SU-DHL-6 (cell line): ENCODE data around the gene RAB8A.
"Not testable (repeated sequence)": the region's sequence is repeated elsewhere in the genome, so short reads cannot be mapped to it uniquely, and the experiment has no call there.

Source experiments
- H2AFZ ChIP-seq: fragments of 200-600 bp; sonication (generic); 2 replicates; pipeline ENCODE4 v1.6.1; 2014; ENCODE audit warnings: low read depth, mild to moderate bottlenecking, moderate library complexity, mixed read lengths, antibody characterized with exemption, low read length; ENCODE audit not compliant: severe bottlenecking
- H3F3A ChIP-seq: fragments of 200-600 bp; shearing (Covaris generic); 2 replicates; pipeline ENCODE4 v1.6.0; 2016; ENCODE audit warnings: antibody characterized with exemption, mild to moderate bottlenecking; ENCODE audit not compliant: insufficient read depth
- H3K27ac ChIP-seq: fragments of 200-600 bp; sonication (generic); 2 replicates; pipeline ENCODE4 v1.5.1; 2016; ENCODE audit warnings: low read depth, mild to moderate bottlenecking, low read length, moderate library complexity, mixed read lengths
- H3K27me3 ChIP-seq: fragments of 200-600 bp; sonication (generic), shearing (Covaris generic); 2 replicates; pipeline ENCODE4 v1.6.0; 2014; ENCODE audit warnings: mild to moderate bottlenecking, low read length
- H3K36me3 ChIP-seq: fragments of 200-600 bp; sonication (generic); 2 replicates; pipeline ENCODE4 v1.6.1; 2014; ENCODE audit warnings: mild to moderate bottlenecking, low read length, mixed read lengths
- H3K4me2 ChIP-seq: fragments of 300-600, 200-600 bp; shearing (Covaris generic), sonication (generic); 2 replicates; pipeline ENCODE4 v1.6.0; 2014; ENCODE audit warnings: low read length, low read depth, mild to moderate bottlenecking; ENCODE audit not compliant: poor library complexity, severe bottlenecking
- H3K4me3 ChIP-seq: fragments of 200-600 bp; sonication (generic); 2 replicates; pipeline ENCODE4 v1.5.1; 2014; ENCODE audit warnings: antibody characterized with exemption, low read length, mild to moderate bottlenecking, mixed read lengths; ENCODE audit not compliant: insufficient read depth, poor library complexity, severe bottlenecking
- H3K79me2 ChIP-seq: fragments of 200-600 bp; sonication (generic); 2 replicates; pipeline ENCODE4 v1.6.1; 2014; ENCODE audit warnings: mild to moderate bottlenecking, low read length, moderate library complexity; ENCODE audit not compliant: insufficient read depth
- H3K9ac ChIP-seq: fragments of 200-600 bp; sonication (generic); 2 replicates; pipeline ENCODE4 v1.7.0; 2014; ENCODE audit warnings: mild to moderate bottlenecking, low read length
- H3K9me2 ChIP-seq: fragments of 200-600 bp; sonication (generic); replicated peaks from 2 replicates; pipeline ENCODE4 v1.6.1; 2014; ENCODE audit warnings: low read length; ENCODE audit not compliant: insufficient read depth
- H3K9me3 ChIP-seq: fragments of 200-600 bp; sonication (generic); 2 replicates; pipeline ENCODE4 v1.6.1; 2014; ENCODE audit warnings: low read length, mixed read lengths; ENCODE audit not compliant: insufficient read depth
- H4K20me1 ChIP-seq: fragments of 200-600 bp; sonication (generic); 2 replicates; pipeline ENCODE4 v1.6.1; 2014; ENCODE audit warnings: low read depth, mild to moderate bottlenecking, antibody characterized with exemption, low read length, moderate library complexity, mixed read lengths
- CTCF ChIP-seq: fragments of 200-600 bp; sonication (generic); IDR thresholded peaks from one replicate; pipeline ENCODE4 v1.5.1; 2017; ENCODE audit warnings: antibody characterized with exemption, mild to moderate bottlenecking, low read length, moderate library complexity; ENCODE audit not compliant: insufficient read depth, poor library complexity, severe bottlenecking
- EZH2phosphoT487 ChIP-seq: fragments of 200-600 bp; sonication (generic), shearing (Covaris generic); conservative IDR thresholded peaks from 2 replicates; pipeline ENCODE4 v1.6.1; 2018; ENCODE audit warnings: mild to moderate bottlenecking, antibody characterized with exemption, low read length, moderate library complexity, mixed read lengths

RAB8A gene

GRCh38 chr19:16098821-16099220, 12.9 kb upstream of the RAB8A start:
- H3K9ac ChIP-seq = no peak overlapping the region
- H3K4me2 ChIP-seq = no peak overlapping the region
- H3K9me2 ChIP-seq = no peaks in the 10 kb centered on the region
- 0 out of 2 replicates have a peak, but pooled peaks cover 5% of the 10 kb centered on the region for H3F3A ChIP-seq
- TF ChIP-seq CTCF (no peak), EZH2phosphoT487 (no peak)
- H2AFZ ChIP-seq = no peak overlapping the region
- no peak overlapping the region for H3K27ac ChIP-seq
- H3K9me3 ChIP-seq = no peaks in the 10 kb centered on the region
- peaks cover 15% of the 10 kb centered on the region; the same call in 1 of the 2 replicates for H3K36me3 ChIP-seq
- no peaks in the 10 kb centered on the region for H4K20me1 ChIP-seq
- H3K27me3 ChIP-seq = no peaks in the 10 kb centered on the region
- H3K79me2 ChIP-seq = no peaks in the 10 kb centered on the region
- no peak overlapping the region for H3K4me3 ChIP-seq

- not testable (repeated sequence) for H3K27ac ChIP-seq, H2AFZ ChIP-seq
- H3K36me3 ChIP-seq = peaks cover 15% of the 10 kb centered on the region; the same call in 1 of the 2 replicates
Measured at GRCh38 chr19:16099314-16099965, 12.2 kb upstream of the RAB8A start.

GRCh38 chr19:16100524-16100923, 11.2 kb upstream of the RAB8A start:
- H4K20me1 ChIP-seq = no peaks in the 10 kb centered on the region
- peaks cover 10% of the 10 kb centered on the region; the same call in 1 of the 2 replicates for H3K36me3 ChIP-seq
- no peaks in the 10 kb centered on the region for H3K79me2 ChIP-seq
- H3K9me2 ChIP-seq = no peaks in the 10 kb centered on the region
- peaks cover 9% of the 10 kb centered on the region; the same call in 1 of the 2 replicates for H3F3A ChIP-seq
- no peaks in the 10 kb centered on the region for H3K27me3 ChIP-seq
- H3K27ac ChIP-seq = no peak overlapping the region
- no peak overlapping the region for H3K4me3 ChIP-seq
- H3K9ac ChIP-seq = no peak overlapping the region
- TF ChIP-seq EZH2phosphoT487 (no peak), CTCF (no peak)
- no peaks in the 10 kb centered on the region for H3K9me3 ChIP-seq
- no peak overlapping the region for H2AFZ ChIP-seq
- H3K4me2 ChIP-seq = no peak overlapping the region

More at GRCh38 chr19:16099314-16099965, 12.2 kb upstream of the RAB8A start:
- H4K20me1 ChIP-seq, H3K9me3 ChIP-seq, H3F3A ChIP-seq, H3K4me2 ChIP-seq, H3K27me3 ChIP-seq, H3K9me2 ChIP-seq, H3K79me2 ChIP-seq, H3K9ac ChIP-seq, H3K4me3 ChIP-seq: not testable (repeated sequence)

GRCh38 chr19:16104722-16105121, 7.0 kb upstream of the RAB8A start:
- Histone ChIP-seq H4K20me1 (no peaks in the 10 kb centered on the region), H3K9me2 (no peaks in the 10 kb centered on the region), H3K4me2 (no peak overlapping the region), H3K79me2 (no peaks in the 10 kb centered on the region), H3F3A (peaks cover 17% of the 10 kb centered on the region), H3K9me3 (no peaks in the 10 kb centered on the region), H3K9ac (no peak overlapping the region), H3K27ac (no peak overlapping the region; the same call in 1 of the 2 replicates), H3K4me3 (no peak overlapping the region), H2AFZ (no peak overlapping the region), H3K27me3 (no peaks in the 10 kb centered on the region), H3K36me3 (peaks cover 5% of the 10 kb centered on the region; the same call in 1 of the 2 replicates)
- no peak for TF ChIP-seq EZH2phosphoT487
- no peak for TF ChIP-seq CTCF
